GM12878 (cell line): ENCODE results near the gene FAM219A.

Experiments
- HDAC2 ChIP-seq: fragments of 200-600 bp; sonication (generic); IDR thresholded peaks from 2 replicates; pipeline ENCODE4 v1.6.1; 2017
- MTA3 ChIP-seq: IDR thresholded peaks from 2 replicates; pipeline ENCODE4 v1.6.1; 2012; ENCODE audit warnings: low read length, inconsistent platforms, borderline replicate concordance
- RCOR1 ChIP-seq: conservative IDR thresholded peaks from 2 replicates; pipeline ENCODE4 v1.6.1; 2012; ENCODE audit warnings: low read depth, low read length, improper control_type of control experiment
- SREBF1 ChIP-seq: IDR thresholded peaks from 2 replicates; pipeline ENCODE4 v1.6.1; 2012; ENCODE audit warnings: mild to moderate bottlenecking, low read length
- SRF ChIP-seq, 2 experiments: IDR thresholded peaks; 2 replicates each; pipeline ENCODE4 v1.6.1; 2011; ENCODE audit warnings: low read depth in 2 of 2, low read length in 2 of 2, mild to moderate bottlenecking in 1 of 2, moderate library complexity in 1 of 2
- TARDBP ChIP-seq: IDR thresholded peaks from 2 replicates; pipeline ENCODE4 v1.6.1; 2016; ENCODE audit warnings: borderline replicate concordance
- TCF7 ChIP-seq: IDR thresholded peaks from 2 replicates; pipeline ENCODE4 v1.6.1; 2014; ENCODE audit warnings: antibody characterized with exemption, borderline replicate concordance
- TF ChIP-seq, protein P1 (sequence below), 3 experiments: IDR thresholded peaks in 2 of 3; conservative IDR thresholded peaks in 1 of 3; 2 replicates each; pipeline ENCODE4 v1.5.1; 2011; ENCODE audit warnings: low read depth in 3 of 3, low read length in 3 of 3, mild to moderate bottlenecking in 3 of 3, control low read depth in 2 of 3, moderate library complexity in 2 of 3, inconsistent platforms in 1 of 3, mixed read lengths in 1 of 3; ENCODE audit not compliant: control insufficient read depth in 2 of 3, insufficient read depth in 1 of 3; ENCODE audit errors: extremely low read depth in 1 of 3
- TF ChIP-seq, protein P2 (sequence below): IDR thresholded peaks from 2 replicates; pipeline ENCODE4 v1.6.1; 2011; ENCODE audit warnings: borderline replicate concordance, low read depth, mild to moderate bottlenecking, moderate library complexity, mixed read lengths, low read length; ENCODE audit not compliant: insufficient read depth; ENCODE audit errors: extremely low read length

DNA sequence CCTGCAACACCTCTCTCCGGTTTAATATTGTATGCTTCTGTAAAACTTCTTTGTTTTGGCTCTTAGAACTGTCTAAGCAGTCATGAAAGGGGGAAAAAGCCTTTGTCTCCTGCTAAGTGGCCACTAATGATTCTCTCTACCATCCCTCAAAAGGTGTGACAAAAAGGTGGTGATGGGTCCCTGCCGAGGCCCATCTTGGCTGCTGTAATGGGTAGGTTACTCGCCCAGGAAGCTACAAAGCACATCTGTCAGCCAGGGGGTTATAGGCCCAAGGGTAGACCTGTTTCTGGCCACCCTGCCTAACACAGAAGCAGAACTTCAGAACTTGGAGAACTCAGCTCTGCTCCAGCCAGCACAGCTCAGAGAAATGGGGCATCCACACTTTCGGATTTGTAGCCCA is 1.6 kb downstream of the FAM219A start:
- TF ChIP-seq, protein P1, sequence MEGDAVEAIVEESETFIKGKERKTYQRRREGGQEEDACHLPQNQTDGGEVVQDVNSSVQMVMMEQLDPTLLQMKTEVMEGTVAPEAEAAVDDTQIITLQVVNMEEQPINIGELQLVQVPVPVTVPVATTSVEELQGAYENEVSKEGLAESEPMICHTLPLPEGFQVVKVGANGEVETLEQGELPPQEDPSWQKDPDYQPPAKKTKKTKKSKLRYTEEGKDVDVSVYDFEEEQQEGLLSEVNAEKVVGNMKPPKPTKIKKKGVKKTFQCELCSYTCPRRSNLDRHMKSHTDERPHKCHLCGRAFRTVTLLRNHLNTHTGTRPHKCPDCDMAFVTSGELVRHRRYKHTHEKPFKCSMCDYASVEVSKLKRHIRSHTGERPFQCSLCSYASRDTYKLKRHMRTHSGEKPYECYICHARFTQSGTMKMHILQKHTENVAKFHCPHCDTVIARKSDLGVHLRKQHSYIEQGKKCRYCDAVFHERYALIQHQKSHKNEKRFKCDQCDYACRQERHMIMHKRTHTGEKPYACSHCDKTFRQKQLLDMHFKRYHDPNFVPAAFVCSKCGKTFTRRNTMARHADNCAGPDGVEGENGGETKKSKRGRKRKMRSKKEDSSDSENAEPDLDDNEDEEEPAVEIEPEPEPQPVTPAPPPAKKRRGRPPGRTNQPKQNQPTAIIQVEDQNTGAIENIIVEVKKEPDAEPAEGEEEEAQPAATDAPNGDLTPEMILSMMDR (IDR thresholded peaks at IDR 0.05 in 2 of 3, conservative IDR thresholded peaks at IDR 0.05 in 1 of 3; ENCODE audit: control insufficient read depth in 2 of 3, extremely low read depth in 1 of 3, insufficient read depth in 1 of 3, low read depth in 3 of 3, low read length in 3 of 3) = no peak
- TF ChIP-seq SRF (IDR thresholded peaks at IDR 0.05; ENCODE audit: low read depth in 2 of 2, low read length in 2 of 2) = no peak
- no peak for TF ChIP-seq RCOR1
- no peak for TF ChIP-seq SREBF1
- no peak for TF ChIP-seq MTA3
- no peak for TF ChIP-seq TARDBP
- TF ChIP-seq HDAC2 = no peak
- no peak for TF ChIP-seq TCF7
- TF ChIP-seq, protein P2, sequence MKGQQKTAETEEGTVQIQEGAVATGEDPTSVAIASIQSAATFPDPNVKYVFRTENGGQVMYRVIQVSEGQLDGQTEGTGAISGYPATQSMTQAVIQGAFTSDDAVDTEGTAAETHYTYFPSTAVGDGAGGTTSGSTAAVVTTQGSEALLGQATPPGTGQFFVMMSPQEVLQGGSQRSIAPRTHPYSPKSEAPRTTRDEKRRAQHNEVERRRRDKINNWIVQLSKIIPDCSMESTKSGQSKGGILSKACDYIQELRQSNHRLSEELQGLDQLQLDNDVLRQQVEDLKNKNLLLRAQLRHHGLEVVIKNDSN = no peak
